Neural progenitor cell (in vitro differentiated cells): ENCODE data around the gene AHSA1. TPM values are rescaled to one million over a fixed set of nuclear protein-coding genes. Genes with fewer than 3 reads are reported as not detected.

Experiments
- DNase-seq: peaks from one replicate; pipeline ENCODE4 v3.0.0-alpha.2; 2016; ENCODE audit warnings: low spot score
- H2AFZ ChIP-seq: fragments of 200-600 bp; sonication (generic); replicated peaks from 2 replicates; pipeline ENCODE4 v1.6.1; 2016; ENCODE audit warnings: antibody characterized with exemption
- H3F3A ChIP-seq: fragments of 200-600 bp; sonication (generic); 2 replicates; pipeline ENCODE4 v1.6.1; 2016; ENCODE audit warnings: antibody characterized with exemption, low read depth
- H3K27ac ChIP-seq: fragments of 200-600 bp; sonication (generic); 2 replicates; pipeline ENCODE4 v1.5.1; 2016; ENCODE audit warnings: mild to moderate bottlenecking
- H3K27me3 ChIP-seq: fragments of 200-600 bp; sonication (generic); 2 replicates; pipeline ENCODE4 v1.6.1; 2016; ENCODE audit warnings: mild to moderate bottlenecking, moderate library complexity
- H3K36me3 ChIP-seq: fragments of 200-600 bp; sonication (generic); 2 replicates; pipeline ENCODE4 v1.5.1; 2016
- H3K4me1 ChIP-seq: fragments of 200-600 bp; sonication (generic); 2 replicates; pipeline ENCODE4 v1.6.1; 2016; ENCODE audit warnings: mixed run types
- H3K4me2 ChIP-seq: fragments of 200-600 bp; sonication (generic); 2 replicates; pipeline ENCODE4 v1.6.1; 2016
- H3K4me3 ChIP-seq: fragments of 200-600 bp; sonication (generic); 2 replicates; pipeline ENCODE4 v1.5.1; 2016
- H3K79me2 ChIP-seq: fragments of 200-600 bp; sonication (generic); 2 replicates; pipeline ENCODE4 v1.6.1; 2016; ENCODE audit warnings: low read depth
- H3K9ac ChIP-seq: fragments of 200-600 bp; sonication (generic); 2 replicates; pipeline ENCODE4 v1.6.1; 2016
- H3K9me3 ChIP-seq: fragments of 200-600 bp; sonication (generic); 2 replicates; pipeline ENCODE4 v1.5.1; 2016; ENCODE audit warnings: low read depth
- H4K20me1 ChIP-seq: fragments of 200-600 bp; sonication (generic); 2 replicates; pipeline ENCODE4 v1.6.1; 2016; ENCODE audit warnings: low read depth
- H3K27ac Mint-ChIP-seq: 3 replicates; pipeline ENCODE4 v1.8.0; 2021; ENCODE audit warnings: mixed read lengths
- H3K27me3 Mint-ChIP-seq: 2 replicates; pipeline ENCODE4 v1.8.0; 2022; ENCODE audit warnings: low read depth, mild to moderate bottlenecking, inconsistent platforms, moderate library complexity, mixed read lengths; ENCODE audit not compliant: insufficient read depth
- H3K36me3 Mint-ChIP-seq: 3 replicates; pipeline ENCODE4 v1.8.0; 2021; ENCODE audit warnings: mixed read lengths
- H3K4me1 Mint-ChIP-seq: 3 replicates; pipeline ENCODE4 v1.8.0; 2021; ENCODE audit warnings: mixed read lengths
- H3K4me3 Mint-ChIP-seq: 3 replicates; pipeline ENCODE4 v1.8.0; 2021; ENCODE audit warnings: mild to moderate bottlenecking, moderate library complexity, mixed read lengths
- H3K9me3 Mint-ChIP-seq: 3 replicates; pipeline ENCODE4 v1.8.0; 2020; ENCODE audit warnings: mixed read lengths
- CTCF ChIP-seq: fragments of 200-600 bp; sonication (generic); IDR thresholded peaks from 2 replicates; pipeline ENCODE4 v1.5.1; 2017; ENCODE audit warnings: antibody characterized with exemption, mild to moderate bottlenecking
- EZH2 ChIP-seq: fragments of 200-600 bp; sonication (generic); IDR thresholded peaks from 2 replicates; pipeline ENCODE4 v1.6.1; 2017; ENCODE audit warnings: antibody characterized with exemption, mild to moderate bottlenecking, moderate library complexity
- EZH2phosphoT487 ChIP-seq: fragments of 200-600 bp; sonication (generic); IDR thresholded peaks from 2 replicates; pipeline ENCODE4 v1.6.1; 2017; ENCODE audit warnings: antibody characterized with exemption
- total RNA-seq: library from RNA; depleted of rRNA; stranded (reverse); fragments of >200 nt; gene quantifications from 2 replicates; pipeline ENCODE4 v1.2.3, GENCODE V29; 2015; ENCODE audit warnings: low replicate concordance

AHSA1 gene
- total RNA-seq, 1 donor from 2014 or later: 185 TPM

DNA sequence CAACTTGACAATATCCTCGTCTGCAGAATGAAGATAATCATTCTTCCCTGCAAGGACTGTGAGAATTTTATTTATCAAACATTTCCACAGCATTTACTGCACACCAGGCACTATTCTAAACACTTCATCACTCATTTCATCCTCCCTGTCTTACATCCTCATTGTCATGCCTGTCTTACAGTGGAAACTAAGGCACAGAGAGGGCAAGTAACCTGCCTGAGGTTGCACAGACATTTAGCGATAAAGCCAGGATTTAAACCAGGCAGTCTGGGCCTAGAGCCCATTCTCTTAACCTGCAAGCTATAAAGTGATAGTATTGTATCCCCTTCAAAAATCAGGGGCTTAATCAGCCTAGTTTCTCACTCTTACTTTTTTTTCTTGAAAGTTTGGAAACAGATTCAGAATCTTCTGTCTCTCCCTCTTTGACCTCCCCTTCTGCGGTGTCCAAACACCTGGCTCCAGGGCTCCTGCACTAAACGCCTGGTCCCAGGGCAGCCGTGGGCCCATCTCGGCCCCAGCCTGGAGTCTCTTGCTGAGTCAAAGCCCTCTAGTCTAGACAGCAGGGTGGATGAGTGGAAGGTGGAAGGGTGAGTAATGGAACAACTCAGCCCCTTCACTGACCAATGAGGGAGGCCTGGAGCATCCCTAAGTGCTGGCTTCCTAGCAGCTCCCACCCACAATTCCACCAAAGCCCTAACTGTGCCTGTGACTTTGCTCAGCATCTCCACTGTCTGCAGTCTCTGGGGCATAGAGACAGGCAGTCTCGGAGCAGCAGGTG lies 28.2 kb downstream of the AHSA1 start:
- Mint-ChIP-seq H3K36me3 (no peaks in the 10 kb centered on the region), H3K9me3 (no peaks in the 10 kb centered on the region), H3K4me3 (peak overlapping the region; percentile 33), H3K27ac (no peak overlapping the region), H3K27me3 (peaks cover 7% of the 10 kb centered on the region), H3K4me1 (no peaks in the 10 kb centered on the region)
- no peak overlapping the region for H3K27ac ChIP-seq
- no peaks in the 10 kb centered on the region for H3K4me1 ChIP-seq
- no peaks in the 10 kb centered on the region for H4K20me1 ChIP-seq
- no peaks in the 10 kb centered on the region for H3K36me3 ChIP-seq
- no peaks in the 10 kb centered on the region for H3K79me2 ChIP-seq
- no peaks in the 10 kb centered on the region for H3K27me3 ChIP-seq
- H3K9ac ChIP-seq: no peak overlapping the region
- no peak for TF ChIP-seq CTCF
- TF ChIP-seq EZH2: no peak
- TF ChIP-seq EZH2phosphoT487: no peak
- H3F3A ChIP-seq: no peaks in the 10 kb centered on the region
- no peak overlapping the region for H3K4me2 ChIP-seq
- no peak overlapping the region for H2AFZ ChIP-seq
- no peak for DNase-seq
- H3K4me3 ChIP-seq: no peak overlapping the region
- no peaks in the 10 kb centered on the region for H3K9me3 ChIP-seq

DNA sequence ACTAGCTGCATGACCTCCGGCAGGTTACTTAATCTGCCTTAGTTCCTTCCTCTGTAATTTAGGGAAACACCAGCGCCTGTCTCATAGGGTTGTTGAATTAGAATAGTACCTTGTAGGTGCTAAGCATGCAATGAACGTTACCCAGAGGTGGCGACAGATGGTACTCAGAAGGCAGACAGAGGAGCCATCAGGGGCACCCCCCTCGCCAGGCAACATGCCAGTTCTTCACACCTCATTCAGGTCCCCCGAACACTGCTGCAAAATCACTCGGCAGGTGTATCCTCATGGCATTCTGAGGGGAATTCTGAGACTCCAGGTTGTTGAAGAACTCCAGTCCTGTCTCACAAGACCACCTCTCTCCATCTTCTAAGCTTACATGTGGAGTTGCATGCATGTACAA lies 30.7 kb downstream of the AHSA1 start:
- H3K79me2 ChIP-seq: no peaks in the 10 kb centered on the region
- Mint-ChIP-seq H3K4me1 (no peaks in the 10 kb centered on the region), H3K36me3 (no peaks in the 10 kb centered on the region), H3K27me3 (peaks cover 7% of the 10 kb centered on the region), H3K9me3 (no peaks in the 10 kb centered on the region), H3K27ac (no peak overlapping the region), H3K4me3 (no peak overlapping the region)
- no peaks in the 10 kb centered on the region for H3K27me3 ChIP-seq
- no peak overlapping the region for H3K27ac ChIP-seq
- H2AFZ ChIP-seq: no peak overlapping the region
- H3K9me3 ChIP-seq: no peaks in the 10 kb centered on the region
- no peaks in the 10 kb centered on the region for H3K36me3 ChIP-seq
- no peak overlapping the region for H3K9ac ChIP-seq
- no peaks in the 10 kb centered on the region for H3K4me1 ChIP-seq
- TF ChIP-seq EZH2 (no peak), CTCF (no peak), EZH2phosphoT487 (no peak)
- H4K20me1 ChIP-seq: no peaks in the 10 kb centered on the region
- no peak overlapping the region for H3K4me3 ChIP-seq
- no peak overlapping the region for H3K4me2 ChIP-seq
- H3F3A ChIP-seq: no peaks in the 10 kb centered on the region
- DNase-seq: no peak

GRCh38 chr14:77489041-77489440 lies 31.1 kb downstream of the AHSA1 start:
- no peaks in the 10 kb centered on the region for H3K9me3 ChIP-seq
- no peaks in the 10 kb centered on the region for H4K20me1 ChIP-seq
- H2AFZ ChIP-seq: no peak overlapping the region
- no peaks in the 10 kb centered on the region for H3K4me1 Mint-ChIP-seq
- H3K27me3 Mint-ChIP-seq: peaks cover 7% of the 10 kb centered on the region
- no peak overlapping the region for H3K9ac ChIP-seq
- no peak for DNase-seq
- no peak overlapping the region for H3K4me2 ChIP-seq
- peak overlapping the region; percentile 62 for H3K27ac Mint-ChIP-seq
- H3K4me3 Mint-ChIP-seq: no peak overlapping the region
- H3K27me3 ChIP-seq: no peaks in the 10 kb centered on the region
- no peaks in the 10 kb centered on the region for H3K36me3 Mint-ChIP-seq
- no peak overlapping the region for H3K4me3 ChIP-seq
- no peak overlapping the region for H3K27ac ChIP-seq
- H3K4me1 ChIP-seq: no peaks in the 10 kb centered on the region
- TF ChIP-seq CTCF (no peak), EZH2phosphoT487 (no peak), EZH2 (no peak)
- H3K36me3 ChIP-seq: no peaks in the 10 kb centered on the region
- H3K79me2 ChIP-seq: no peaks in the 10 kb centered on the region
- H3F3A ChIP-seq: no peaks in the 10 kb centered on the region
- no peaks in the 10 kb centered on the region for H3K9me3 Mint-ChIP-seq
